GM23338 (cell line): ENCODE data around the gene UBE2G2.

Source experiments
- EZH2 ChIP-seq: fragments of 200-600 bp; sonication (generic); IDR thresholded peaks from one replicate; pipeline ENCODE4 v1.8.0; 2017; ENCODE audit warnings: antibody characterized with exemption, mild to moderate bottlenecking, low read depth; ENCODE audit not compliant: unreplicated experiment
- JUNB ChIP-seq: IDR thresholded peaks from one replicate; pipeline ENCODE4 v1.6.1; 2016; ENCODE audit warnings: antibody characterized with exemption; ENCODE audit not compliant: unreplicated experiment
- POLR2AphosphoS5 ChIP-seq: IDR thresholded peaks from 2 replicates; pipeline ENCODE4 v1.6.1; 2016; ENCODE audit warnings: antibody characterized with exemption, low read depth
- REST ChIP-seq: IDR thresholded peaks from one replicate; pipeline ENCODE4 v1.6.1; 2018; ENCODE audit warnings: antibody characterized with exemption; ENCODE audit not compliant: unreplicated experiment
- ZNF114 ChIP-seq: fragments of 250-450 bp; sonication (Bioruptor Pico); IDR thresholded peaks from 2 replicates; pipeline ENCODE4 v1.5.0; 2020; ENCODE audit warnings: mild to moderate bottlenecking, moderate library complexity
- ZNF331 ChIP-seq: fragments of 250-450 bp; sonication (Bioruptor Pico); IDR thresholded peaks from 2 replicates; pipeline ENCODE4 v1.5.0; 2020; ENCODE audit warnings: low read depth, mild to moderate bottlenecking, moderate library complexity
- TF ChIP-seq, protein P1 (sequence below), 2 experiments: fragments of 200-600 bp in 1 of 2; sonication (generic) in 1 of 2; conservative IDR thresholded peaks; 2 replicates each; pipeline versions ENCODE4 v1.5.1 to v1.6.1; 2016 to 2017; ENCODE audit warnings: antibody characterized with exemption in 2 of 2, low read depth in 2 of 2, mild to moderate bottlenecking in 2 of 2, moderate library complexity in 1 of 2
- TF ChIP-seq, protein P2 (sequence below): IDR thresholded peaks from 2 replicates; pipeline ENCODE4 v1.6.1; 2016; ENCODE audit warnings: antibody characterized with exemption

- TF ChIP-seq, protein P1, sequence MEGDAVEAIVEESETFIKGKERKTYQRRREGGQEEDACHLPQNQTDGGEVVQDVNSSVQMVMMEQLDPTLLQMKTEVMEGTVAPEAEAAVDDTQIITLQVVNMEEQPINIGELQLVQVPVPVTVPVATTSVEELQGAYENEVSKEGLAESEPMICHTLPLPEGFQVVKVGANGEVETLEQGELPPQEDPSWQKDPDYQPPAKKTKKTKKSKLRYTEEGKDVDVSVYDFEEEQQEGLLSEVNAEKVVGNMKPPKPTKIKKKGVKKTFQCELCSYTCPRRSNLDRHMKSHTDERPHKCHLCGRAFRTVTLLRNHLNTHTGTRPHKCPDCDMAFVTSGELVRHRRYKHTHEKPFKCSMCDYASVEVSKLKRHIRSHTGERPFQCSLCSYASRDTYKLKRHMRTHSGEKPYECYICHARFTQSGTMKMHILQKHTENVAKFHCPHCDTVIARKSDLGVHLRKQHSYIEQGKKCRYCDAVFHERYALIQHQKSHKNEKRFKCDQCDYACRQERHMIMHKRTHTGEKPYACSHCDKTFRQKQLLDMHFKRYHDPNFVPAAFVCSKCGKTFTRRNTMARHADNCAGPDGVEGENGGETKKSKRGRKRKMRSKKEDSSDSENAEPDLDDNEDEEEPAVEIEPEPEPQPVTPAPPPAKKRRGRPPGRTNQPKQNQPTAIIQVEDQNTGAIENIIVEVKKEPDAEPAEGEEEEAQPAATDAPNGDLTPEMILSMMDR (conservative IDR thresholded peaks at IDR 0.05; ENCODE audit: low read depth in 2 of 2) = no peak
- TF ChIP-seq POLR2AphosphoS5 (no peak), EZH2 (no peak), REST (no peak), ZNF114 (CRISPR knock-in tag) (no peak), ZNF331 (CRISPR knock-in tag) (no peak), JUNB (no peak)
- TF ChIP-seq, protein P2, sequence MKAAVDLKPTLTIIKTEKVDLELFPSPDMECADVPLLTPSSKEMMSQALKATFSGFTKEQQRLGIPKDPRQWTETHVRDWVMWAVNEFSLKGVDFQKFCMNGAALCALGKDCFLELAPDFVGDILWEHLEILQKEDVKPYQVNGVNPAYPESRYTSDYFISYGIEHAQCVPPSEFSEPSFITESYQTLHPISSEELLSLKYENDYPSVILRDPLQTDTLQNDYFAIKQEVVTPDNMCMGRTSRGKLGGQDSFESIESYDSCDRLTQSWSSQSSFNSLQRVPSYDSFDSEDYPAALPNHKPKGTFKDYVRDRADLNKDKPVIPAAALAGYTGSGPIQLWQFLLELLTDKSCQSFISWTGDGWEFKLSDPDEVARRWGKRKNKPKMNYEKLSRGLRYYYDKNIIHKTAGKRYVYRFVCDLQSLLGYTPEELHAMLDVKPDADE = no peak
These were observed 62.3 kb downstream of the UBE2G2 start for GRCh38 chr21:44739316-44739715.
